Body of pancreas (tissue), 4 donors: Measurements from ENCODE around the gene SERINC2. TPM values are rescaled to one million over a fixed set of nuclear protein-coding genes. Genes with fewer than 3 reads are reported as not detected.

Experiments used
- ATAC-seq: fragments of 150-250 bp; one replicate; pipeline ENCODE4 v1.9.1; 2016
- DNase-seq, 4 donors: peaks; one replicate each; pipeline ENCODE4 v3.0.0-alpha.2; 2019
- H3K27ac ChIP-seq, 4 donors: fragments of 200-600 bp; sonication (generic); 1 replicate in 3 of 4; 2 replicates in 1 of 4; pipeline versions ENCODE4 v1.5.1 to v1.6.1; 2016 to 2019; ENCODE audit warnings: mild to moderate bottlenecking in 1 of 4, mixed read lengths in 1 of 4, moderate library complexity in 1 of 4
- H3K27me3 ChIP-seq, 2 donors: fragments of 200-600 bp; sonication (generic); one replicate each; pipeline ENCODE4 v1.6.0; 2016; ENCODE audit warnings: mild to moderate bottlenecking in 1 of 2
- H3K36me3 ChIP-seq, 2 donors: fragments of 200-600 bp; sonication (generic); replicated peaks in 1 of 2; 2 replicates each; pipeline ENCODE4 v1.5.1; 2016; ENCODE audit warnings: low read depth in 2 of 2; ENCODE audit not compliant: insufficient read depth in 1 of 2
- H3K4me1 ChIP-seq: fragments of 200-600 bp; sonication (generic); one replicate; pipeline ENCODE4 v1.6.0; 2016
- H3K4me3 ChIP-seq, 2 donors: fragments of 200-600 bp; sonication (generic); 1 replicate in 1 of 2; 2 replicates in 1 of 2; pipeline ENCODE4 v1.5.1; 2016 to 2019
- H3K9me3 ChIP-seq, 3 donors: fragments of 200-600 bp; sonication (generic); 1 replicate in 2 of 3; 2 replicates in 1 of 3; pipeline ENCODE4 v1.5.1; 2016
- POLR2A ChIP-seq, 3 donors: fragments of 450-650 bp; IDR thresholded peaks; one replicate each; pipeline ENCODE4 v1.6.1; 2016; ENCODE audit warnings: antibody characterized with exemption in 3 of 3, mild to moderate bottlenecking in 2 of 3
- whole genome bisulfite sequencing, 2 donors: methylation state at CpG; one replicate each; pipeline ENCODE4 v1.1.5; 2017; 5-methylcytosine and 5-hydroxymethylcytosine counted together
- intact Hi-C: fragments of 100-400 bp; cut with DNase I; formaldehyde crosslinking; loops from one replicate; pipeline ENCODE4 v1.15.1; 2023
- total RNA-seq, 2 donors: library from RNA; depleted of rRNA; stranded (reverse); fragments of >200 nt; gene quantifications; one replicate each; pipeline ENCODE4 v1.1.0, GENCODE V29; 2016
- TF ChIP-seq, protein P1 (sequence below), 7 experiments: fragments of 450-650 bp in 4 of 7; fragments of 200-600 bp in 3 of 7; sonication (generic) in 3 of 7; IDR thresholded peaks; one replicate each; pipeline ENCODE4 v1.5.1; 2016 to 2019; ENCODE audit warnings: antibody characterized with exemption in 7 of 7

SERINC2 gene
- total RNA-seq, 2 donors from 2014 or later, result 14.5 to 41.2 TPM

DNA sequence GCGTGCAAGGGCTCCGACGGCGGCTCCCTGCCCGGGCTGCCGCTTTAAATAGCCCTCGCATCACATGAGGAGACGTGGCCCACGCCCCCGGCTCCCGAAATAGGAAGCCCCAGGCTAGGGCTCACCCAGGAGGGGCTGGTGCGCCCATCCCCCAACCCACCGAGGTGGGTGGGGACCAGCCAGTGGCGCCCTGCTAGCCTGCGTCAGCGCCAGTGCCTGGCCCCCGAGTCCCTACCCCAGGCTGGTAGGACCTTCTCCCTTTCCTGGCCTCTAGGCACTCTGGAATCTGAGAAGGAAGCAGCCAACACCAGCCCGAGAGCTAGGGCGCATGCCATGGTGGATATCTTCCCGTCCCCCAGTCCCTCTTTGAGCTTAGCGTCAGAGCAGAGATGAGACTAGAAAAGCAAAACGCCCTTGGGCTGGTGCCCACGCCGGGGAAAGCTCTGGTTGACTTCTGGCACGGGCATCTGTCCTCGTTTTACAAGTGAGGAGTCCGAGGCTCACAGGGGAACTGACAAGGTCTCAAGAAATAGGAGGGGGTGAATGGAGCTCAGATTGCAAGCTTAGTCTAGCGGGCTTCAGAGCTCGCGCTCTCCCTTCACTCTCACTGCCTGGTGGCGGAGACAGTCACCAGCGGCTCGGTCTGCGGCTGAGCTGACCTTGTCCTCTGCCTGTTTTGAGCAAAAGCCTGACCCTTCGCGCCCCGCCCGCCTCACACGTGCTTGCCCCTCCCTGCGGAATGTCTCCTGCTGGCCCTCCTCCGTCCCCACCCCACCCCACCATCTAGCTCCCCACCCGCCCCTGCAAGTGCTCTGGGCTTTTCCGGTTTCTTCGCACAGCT lies 39.7 kb upstream of the SERINC2 start, which contains the start of gene FABP3:
Gene FABP3 (minus strand): TSS at position 21 of the 841 bp plus-strand sequence. CDS start 62 bp downstream, outside the sequence.
- Histone ChIP-seq H3K27ac (peak within 1 kb of the TSS; percentile 68 to 76 (median 75)), H3K27me3 (no peaks in the 10 kb centered on the region), H3K36me3 (no peaks in the 10 kb centered on the region), H3K4me1 (peaks cover 45% of the 10 kb centered on the region), H3K9me3 (no peaks in the 10 kb centered on the region), H3K4me3 (no peak within 1 kb of the TSS)
- WGBS, 2 donors, result 0 to 10% methylated on average over 20 to 44 of the region's 44 CpGs
- DNase-seq, result peak; percentile 70 to 83 (median 80)
- ATAC-seq, result peak; percentile 78
- intact Hi-C loops, result no loop called here
- TF ChIP-seq, protein P1, sequence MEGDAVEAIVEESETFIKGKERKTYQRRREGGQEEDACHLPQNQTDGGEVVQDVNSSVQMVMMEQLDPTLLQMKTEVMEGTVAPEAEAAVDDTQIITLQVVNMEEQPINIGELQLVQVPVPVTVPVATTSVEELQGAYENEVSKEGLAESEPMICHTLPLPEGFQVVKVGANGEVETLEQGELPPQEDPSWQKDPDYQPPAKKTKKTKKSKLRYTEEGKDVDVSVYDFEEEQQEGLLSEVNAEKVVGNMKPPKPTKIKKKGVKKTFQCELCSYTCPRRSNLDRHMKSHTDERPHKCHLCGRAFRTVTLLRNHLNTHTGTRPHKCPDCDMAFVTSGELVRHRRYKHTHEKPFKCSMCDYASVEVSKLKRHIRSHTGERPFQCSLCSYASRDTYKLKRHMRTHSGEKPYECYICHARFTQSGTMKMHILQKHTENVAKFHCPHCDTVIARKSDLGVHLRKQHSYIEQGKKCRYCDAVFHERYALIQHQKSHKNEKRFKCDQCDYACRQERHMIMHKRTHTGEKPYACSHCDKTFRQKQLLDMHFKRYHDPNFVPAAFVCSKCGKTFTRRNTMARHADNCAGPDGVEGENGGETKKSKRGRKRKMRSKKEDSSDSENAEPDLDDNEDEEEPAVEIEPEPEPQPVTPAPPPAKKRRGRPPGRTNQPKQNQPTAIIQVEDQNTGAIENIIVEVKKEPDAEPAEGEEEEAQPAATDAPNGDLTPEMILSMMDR (IDR thresholded peaks at IDR 0.05), result no peak
- peak; percentile 26 to 65 (median 61) for TF ChIP-seq POLR2A (IDR thresholded peaks at IDR 0.05)

DNA sequence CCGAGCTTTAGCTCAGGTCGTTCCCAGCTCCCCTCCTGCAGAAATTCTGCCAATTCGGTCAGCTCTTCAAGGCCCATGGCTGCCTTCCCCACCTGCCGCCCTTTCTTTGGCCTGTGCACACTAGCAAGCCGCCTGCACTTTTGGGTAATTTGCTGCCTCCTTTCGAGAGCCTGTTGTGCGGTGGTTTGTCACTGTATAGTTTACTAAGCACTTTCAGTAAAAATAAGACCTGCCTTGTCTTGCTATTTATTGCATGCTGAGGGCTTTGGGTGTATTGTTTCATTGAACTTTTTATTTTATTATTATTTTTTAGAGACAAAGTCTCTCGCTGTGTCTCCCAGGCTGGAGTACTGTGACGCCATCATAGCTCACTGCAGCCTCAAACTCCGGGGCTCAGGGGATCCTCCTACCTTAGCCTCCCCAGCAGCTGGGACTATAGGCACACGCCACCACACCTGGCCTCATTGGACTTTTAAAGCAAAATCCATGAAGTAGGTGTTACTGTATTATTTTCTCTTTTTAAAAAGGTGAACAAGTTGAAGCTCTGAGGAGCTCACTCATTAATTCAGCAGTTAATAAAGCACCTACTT lies 39.0 kb upstream of the SERINC2 start:
- 32 to 34% methylated on average over 11 of the region's 11 CpGs for WGBS, 2 donors
- no peaks in the 10 kb centered on the region for H3K27me3 ChIP-seq
- TF ChIP-seq POLR2A (IDR thresholded peaks at IDR 0.05), result no peak
- TF ChIP-seq, protein P1 (IDR thresholded peaks at IDR 0.05), result no peak
- peaks cover 38% of the 10 kb centered on the region for H3K4me1 ChIP-seq
- H3K9me3 ChIP-seq, result no peaks in the 10 kb centered on the region
- ATAC-seq, result no peak
- peak overlapping the region in 3 of 4 donors; percentile 74 to 76 (median 76) for H3K27ac ChIP-seq
- H3K36me3 ChIP-seq, result no peaks in the 10 kb centered on the region
- intact Hi-C loops, result no loop called here
- DNase-seq, result no peak
- H3K4me3 ChIP-seq, result no peak overlapping the region

DNA sequence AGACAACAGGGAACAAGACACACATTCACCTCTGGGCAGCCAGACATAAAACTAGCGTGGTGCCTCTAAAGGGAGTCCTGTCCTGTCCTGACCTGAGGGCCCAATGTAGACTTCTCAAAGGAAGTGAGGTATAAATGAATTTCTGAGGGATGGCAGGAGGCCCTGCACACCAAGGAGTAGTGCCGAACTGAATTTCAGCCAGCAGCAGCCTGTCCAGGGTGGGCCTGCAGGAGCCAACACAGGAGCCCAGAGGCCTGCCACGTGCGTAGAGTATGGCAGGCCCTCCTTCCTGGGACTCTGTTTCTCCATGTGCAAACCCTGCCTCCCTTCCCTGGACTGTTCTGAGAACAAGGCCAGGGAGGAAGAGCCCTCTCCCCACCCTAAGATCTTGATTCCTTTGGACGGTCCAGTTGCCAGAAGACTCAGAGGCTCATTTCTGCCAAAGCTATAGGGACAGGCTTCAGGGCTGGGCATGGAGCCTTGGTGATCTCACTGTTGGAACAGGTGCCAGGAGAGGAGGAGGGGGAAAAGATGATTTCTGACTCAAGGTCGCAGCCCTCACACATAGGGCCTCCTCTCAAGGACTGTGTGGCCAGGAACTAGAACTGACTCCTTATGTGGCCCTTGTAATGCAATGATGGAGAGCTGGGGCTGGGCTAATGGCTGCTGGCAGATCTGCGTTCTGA lies 38.4 kb upstream of the SERINC2 start:
- Histone ChIP-seq H3K36me3 (no peaks in the 10 kb centered on the region), H3K4me3 (no peak overlapping the region), H3K27ac (peak overlapping the region in 3 of 4 donors; percentile 74 to 76 (median 76)), H3K9me3 (no peaks in the 10 kb centered on the region), H3K27me3 (no peaks in the 10 kb centered on the region), H3K4me1 (peaks cover 36% of the 10 kb centered on the region)
- DNase-seq (peak; percentile 49 to 77 (median 60)), ATAC-seq (peak; percentile 58)
- TF ChIP-seq, protein P1 (IDR thresholded peaks at IDR 0.05), result no peak
- no peak for TF ChIP-seq POLR2A (IDR thresholded peaks at IDR 0.05)
- WGBS, 2 donors, result 59 to 74% methylated on average over 4 to 7 of the region's 7 CpGs
- intact Hi-C loops, result no loop called here

DNA sequence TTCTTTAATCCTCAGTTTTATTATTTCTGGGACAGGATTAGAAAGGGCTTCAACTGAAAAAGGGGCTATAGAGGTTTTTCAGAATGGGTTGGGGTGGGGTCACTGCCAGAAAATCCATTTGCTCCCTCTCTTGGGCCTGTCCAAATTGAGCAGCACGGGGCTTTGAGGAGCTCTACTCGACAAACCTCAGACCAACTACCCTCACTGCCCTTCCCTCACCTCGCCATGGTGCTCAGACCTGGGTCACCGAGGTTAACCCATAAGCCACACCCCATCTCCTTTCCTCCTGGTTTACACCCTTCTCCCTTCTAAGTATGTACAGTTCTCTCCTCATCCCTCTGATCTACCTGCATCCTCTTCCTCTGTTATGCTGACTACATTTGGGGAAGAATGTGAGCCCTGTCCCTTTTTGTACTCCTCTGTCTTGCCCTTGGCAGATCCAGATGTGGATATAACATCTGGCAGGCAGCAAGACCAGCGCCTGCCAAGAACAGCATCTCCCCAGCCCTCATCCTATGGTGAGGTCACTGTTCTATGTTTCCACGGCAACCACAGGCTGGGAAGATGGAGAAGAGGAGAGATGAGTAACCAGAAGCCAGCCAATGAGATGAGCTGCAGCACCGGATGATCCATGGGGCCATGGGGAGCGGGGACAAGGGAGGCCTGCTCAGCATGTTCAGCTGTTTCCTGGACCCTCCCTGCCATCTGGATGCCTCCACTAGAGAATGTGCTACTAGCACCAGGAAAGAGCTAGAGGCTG lies 36.5 kb upstream of the SERINC2 start:
- Histone ChIP-seq H3K27me3 (no peaks in the 10 kb centered on the region), H3K27ac (no peak overlapping the region), H3K36me3 (no peaks in the 10 kb centered on the region), H3K4me3 (no peak overlapping the region), H3K9me3 (no peaks in the 10 kb centered on the region), H3K4me1 (peaks cover 33% of the 10 kb centered on the region)
- intact Hi-C loops, result no loop called here
- ATAC-seq (no peak), DNase-seq (no peak)
- no peak for TF ChIP-seq POLR2A (IDR thresholded peaks at IDR 0.05)
- TF ChIP-seq, protein P1 (IDR thresholded peaks at IDR 0.05), result no peak
- WGBS, 2 donors, result 87 to 90% methylated on average over 8 of the region's 8 CpGs
